ENCODE results near the gene TLE4. TPM values are rescaled to one million over a fixed set of nuclear protein-coding genes. Genes with fewer than 3 reads are reported as not detected.

The TLE4 gene
- total RNA-seq, 1 donor from 2014 or later: 77.7 TPM

GRCh38 chr9:79577969-79578723 lies 6.4 kb downstream of the TLE4 start:
- Mint-ChIP-seq H3K4me1 (ENCODE audit: unreplicated experiment) (peaks cover 54% of the 10 kb centered on the region), H3K9me3 (no peaks in the 10 kb centered on the region), H3K27me3 (peaks cover 3% of the 10 kb centered on the region), H3K4me3 (peak overlapping the region; percentile 60), H3K27ac (no peak overlapping the region), H3K36me3 (peaks cover 44% of the 10 kb centered on the region)
- DNase-seq (ENCODE audit: extremely low spot score, unreplicated experiment): no peak
- TF ChIP-seq CTCF (conservative IDR thresholded peaks at IDR 0.05): no peak

GRCh38 chr9:79578891-79579290 lies 7.1 kb downstream of the TLE4 start:
- peaks cover 40% of the 10 kb centered on the region for H3K36me3 Mint-ChIP-seq
- no peaks in the 10 kb centered on the region for H3K9me3 Mint-ChIP-seq
- DNase-seq (ENCODE audit: extremely low spot score, unreplicated experiment): no peak
- peaks cover 58% of the 10 kb centered on the region for H3K4me1 Mint-ChIP-seq (ENCODE audit: unreplicated experiment)
- H3K4me3 Mint-ChIP-seq: peak overlapping the region; percentile 29
- TF ChIP-seq CTCF (conservative IDR thresholded peaks at IDR 0.05): no peak
- no peak overlapping the region for H3K27ac Mint-ChIP-seq
- H3K27me3 Mint-ChIP-seq: no peaks in the 10 kb centered on the region

- H3K36me3 Mint-ChIP-seq: peaks cover 46% of the 10 kb centered on the region
- H3K27ac Mint-ChIP-seq: no peak overlapping the region
- H3K4me3 Mint-ChIP-seq: no peak overlapping the region
- no peak for TF ChIP-seq CTCF (conservative IDR thresholded peaks at IDR 0.05)
- H3K4me1 Mint-ChIP-seq (ENCODE audit: unreplicated experiment): peaks cover 60% of the 10 kb centered on the region
- H3K27me3 Mint-ChIP-seq: no peaks in the 10 kb centered on the region
- no peak for DNase-seq (ENCODE audit: extremely low spot score, unreplicated experiment)
- H3K9me3 Mint-ChIP-seq: no peaks in the 10 kb centered on the region
These were observed 7.9 kb downstream of the TLE4 start for GRCh38 chr9:79579624-79580023.

GRCh38 chr9:79580055-79580454 lies 8.3 kb downstream of the TLE4 start:
- no peak for TF ChIP-seq CTCF (conservative IDR thresholded peaks at IDR 0.05)
- Mint-ChIP-seq H3K9me3 (no peaks in the 10 kb centered on the region), H3K27me3 (no peaks in the 10 kb centered on the region), H3K4me3 (peak overlapping the region; percentile 9), H3K4me1 (ENCODE audit: unreplicated experiment) (peaks cover 56% of the 10 kb centered on the region), H3K27ac (no peak overlapping the region), H3K36me3 (peaks cover 49% of the 10 kb centered on the region)
- no peak for DNase-seq (ENCODE audit: extremely low spot score, unreplicated experiment)

GRCh38 chr9:79581388-79581787 lies 9.6 kb downstream of the TLE4 start:
- H3K27ac Mint-ChIP-seq: peak overlapping the region; percentile 39
- H3K4me3 Mint-ChIP-seq: no peak overlapping the region
- no peak for DNase-seq (ENCODE audit: extremely low spot score, unreplicated experiment)
- no peaks in the 10 kb centered on the region for H3K9me3 Mint-ChIP-seq
- peaks cover 47% of the 10 kb centered on the region for H3K36me3 Mint-ChIP-seq
- no peaks in the 10 kb centered on the region for H3K27me3 Mint-ChIP-seq
- peaks cover 50% of the 10 kb centered on the region for H3K4me1 Mint-ChIP-seq (ENCODE audit: unreplicated experiment)
- no peak for TF ChIP-seq CTCF (conservative IDR thresholded peaks at IDR 0.05)
